H1 (cell line): ENCODE results near the gene TMIGD3.

ENCODE experiments used
- BRCA1 ChIP-seq: IDR thresholded peaks from 2 replicates; pipeline ENCODE4 v1.6.1; 2012; ENCODE audit warnings: low read depth, low read length, improper control_type of control experiment
- CBX5 ChIP-seq: fragments of 300-800, 300-1000 bp; sonication (generic); IDR thresholded peaks from 2 replicates; pipeline ENCODE4 v1.7.1; 2016; ENCODE audit warnings: antibody characterized with exemption, low read length, low read depth
- CTCF ChIP-seq, 3 experiments: IDR thresholded peaks; 1 replicate in 2 of 3; 2 replicates in 1 of 3; pipeline versions ENCODE4 v1.5.1 to v1.6.1; 2011; ENCODE audit warnings: low read length in 3 of 3, mild to moderate bottlenecking in 3 of 3, inconsistent platforms in 2 of 3, low read depth in 1 of 3, moderate library complexity in 1 of 3; ENCODE audit not compliant: insufficient read depth in 1 of 3; ENCODE audit errors: control extremely low read depth in 1 of 3
- EGR1 ChIP-seq: IDR thresholded peaks from 2 replicates; pipeline ENCODE4 v1.6.1; 2011; ENCODE audit warnings: low read depth, low read length, borderline replicate concordance
- EP300 ChIP-seq, 2 experiments: IDR thresholded peaks; 1 replicate in 1 of 2; 2 replicates in 1 of 2; pipeline ENCODE4 v1.6.1; 2011 to 2012; ENCODE audit warnings: low read depth in 2 of 2, low read length in 2 of 2, mild to moderate bottlenecking in 2 of 2, borderline replicate concordance in 1 of 2, inconsistent platforms in 1 of 2, moderate library complexity in 1 of 2
- EZH2 ChIP-seq: fragments of 200-600 bp; sonication (generic); IDR thresholded peaks from 2 replicates; pipeline ENCODE4 v1.7.1; 2012; ENCODE audit warnings: low read depth, mild to moderate bottlenecking, moderate library complexity, low read length, inconsistent platforms; ENCODE audit not compliant: severe bottlenecking
- KDM1A ChIP-seq: fragments of 200-600, 300-600 bp; sonication (generic); IDR thresholded peaks from 2 replicates; pipeline ENCODE4 v1.7.1; 2016; ENCODE audit warnings: mild to moderate bottlenecking, low read length, borderline replicate concordance
- MAX ChIP-seq: IDR thresholded peaks from 2 replicates; pipeline ENCODE4 v1.6.1; 2012; ENCODE audit warnings: inconsistent platforms
- POLR2A ChIP-seq, 2 experiments: IDR thresholded peaks; 1 replicate in 1 of 2; 2 replicates in 1 of 2; pipeline ENCODE4 v1.6.1; 2011; ENCODE audit warnings: low read depth in 2 of 2, low read length in 2 of 2, mild to moderate bottlenecking in 2 of 2; ENCODE audit errors: control extremely low read depth in 1 of 2
- RAD21 ChIP-seq, 2 experiments: IDR thresholded peaks in 1 of 2; conservative IDR thresholded peaks in 1 of 2; 2 replicates each; pipeline ENCODE4 v1.6.1; 2011; ENCODE audit warnings: low read depth in 2 of 2, low read length in 2 of 2, improper control_type of control experiment in 1 of 2, inconsistent platforms in 1 of 2, mild to moderate bottlenecking in 1 of 2, moderate library complexity in 1 of 2
- RXRA ChIP-seq: IDR thresholded peaks from 2 replicates; pipeline ENCODE4 v1.6.1; 2011; ENCODE audit warnings: low read depth, mild to moderate bottlenecking, low read length, moderate library complexity; ENCODE audit not compliant: insufficient read depth
- SP2 ChIP-seq: IDR thresholded peaks from 2 replicates; pipeline ENCODE4 v1.6.1; 2012; ENCODE audit warnings: mild to moderate bottlenecking, low read length, inconsistent platforms
- USF2 ChIP-seq: IDR thresholded peaks from 2 replicates; pipeline ENCODE4 v1.6.1; 2011; ENCODE audit warnings: low read length, improper control_type of control experiment

GRCh38 chr1:111513410-111514020 lies 10.1 kb upstream of the TMIGD3 start:
- no peak for TF ChIP-seq EZH2
- no peak for TF ChIP-seq BRCA1
- no peak for TF ChIP-seq RAD21 (IDR thresholded peaks at IDR 0.05 in 1 of 2, conservative IDR thresholded peaks at IDR 0.05 in 1 of 2; ENCODE audit: low read depth in 2 of 2, low read length in 2 of 2)
- no peak for TF ChIP-seq EGR1
- TF ChIP-seq USF2, result no peak
- no peak for TF ChIP-seq SP2
- TF ChIP-seq EP300 (IDR thresholded peaks at IDR 0.05; ENCODE audit: borderline replicate concordance in 1 of 2, low read depth in 2 of 2, low read length in 2 of 2), result no peak
- TF ChIP-seq CTCF (IDR thresholded peaks at IDR 0.05; ENCODE audit: control extremely low read depth in 1 of 3, insufficient read depth in 1 of 3, low read depth in 1 of 3, low read length in 3 of 3), result no peak
- no peak for TF ChIP-seq POLR2A (IDR thresholded peaks at IDR 0.05; ENCODE audit: control extremely low read depth in 1 of 2, low read depth in 2 of 2, low read length in 2 of 2)
- no peak for TF ChIP-seq KDM1A
- no peak for TF ChIP-seq MAX
- no peak for TF ChIP-seq CBX5
- no peak for TF ChIP-seq RXRA
